ENCODE results near the gene SORCS2.
A peak's percentile ranks its signal among the peaks of the same experiment; 100 is the strongest.

Gene SORCS2

DNA sequence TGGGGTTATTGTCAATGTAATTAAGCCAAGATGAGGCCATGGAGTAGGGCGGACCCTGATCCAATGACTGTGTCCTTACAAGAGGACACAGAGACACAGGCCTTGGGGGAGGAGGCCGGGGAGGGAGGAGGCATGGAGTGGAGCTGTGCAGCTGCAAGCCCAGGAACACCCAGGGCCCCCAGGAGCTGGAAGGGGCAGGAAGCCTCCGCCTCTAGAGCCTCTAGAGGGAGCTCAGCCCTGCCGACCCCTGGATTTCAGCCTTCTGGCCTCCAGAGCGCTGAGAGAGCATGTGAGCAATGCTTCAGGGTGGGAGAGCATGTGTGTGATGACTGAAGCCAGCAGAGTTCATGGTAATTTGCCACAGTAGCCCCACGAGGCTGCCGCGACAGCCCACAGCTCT, 512.7 kb downstream of the SORCS2 start:
- no peak for DNase-seq

DNA sequence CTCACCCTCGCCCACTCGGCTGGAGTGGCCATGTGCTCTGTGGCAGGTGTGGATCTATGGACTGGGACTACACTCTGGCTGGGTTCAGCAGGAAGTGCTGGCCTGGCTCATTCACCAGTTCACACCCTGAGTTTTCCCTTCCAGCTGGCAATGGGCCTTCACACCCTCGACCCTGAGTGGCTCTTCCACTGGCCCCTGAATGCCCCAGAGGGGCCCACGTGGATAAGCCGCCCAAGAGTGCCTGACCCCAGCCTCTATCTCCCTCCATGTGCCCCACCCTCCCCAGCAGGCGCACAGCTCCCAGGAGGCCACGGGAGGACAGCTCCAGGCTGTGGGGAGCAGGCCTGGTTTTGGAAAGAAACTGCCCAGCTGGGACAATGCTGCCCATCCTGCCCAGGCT, 513.3 kb downstream of the SORCS2 start:
- DNase-seq: no peak

DNA sequence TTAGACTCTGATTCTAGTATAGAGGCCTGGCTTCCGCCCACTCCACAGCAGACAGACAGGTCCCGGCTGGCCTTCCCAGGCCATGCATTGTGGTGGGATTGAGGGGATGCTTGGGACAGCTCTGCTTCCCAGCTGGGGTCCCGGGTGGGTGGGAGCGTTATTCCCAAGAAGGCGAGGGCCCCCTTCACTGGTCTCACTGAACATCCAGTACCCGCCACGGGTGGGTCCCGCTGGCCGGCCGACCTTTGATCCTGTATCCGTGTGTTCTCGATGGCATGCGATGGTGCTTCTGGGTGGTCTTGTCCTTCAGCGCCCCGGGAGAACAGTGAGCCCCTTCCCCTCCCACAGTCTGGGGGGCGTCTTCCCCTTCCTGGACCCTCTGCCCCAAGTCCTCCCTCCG, 515.9 kb downstream of the SORCS2 start:
- no peak for DNase-seq

DNA sequence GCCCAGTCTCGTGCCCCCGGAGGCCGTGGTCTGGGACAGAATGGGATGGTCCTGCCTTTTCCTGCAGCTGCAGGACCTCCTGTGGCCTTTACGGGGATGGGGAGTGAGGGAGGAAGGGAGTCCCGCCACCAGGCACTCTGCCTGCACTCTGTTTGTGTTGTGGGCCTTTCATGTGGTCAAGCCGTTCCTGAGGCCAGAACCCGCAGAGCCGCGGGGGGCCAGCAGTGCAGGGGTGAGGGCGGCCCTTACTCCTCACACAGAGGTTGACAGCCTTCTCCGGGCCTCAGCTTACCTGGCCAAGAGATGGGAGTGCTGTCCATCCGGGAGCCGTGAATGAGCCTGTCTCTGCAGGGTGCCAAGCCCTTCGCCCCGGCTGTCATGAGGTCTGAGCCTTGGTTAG, 516.6 kb downstream of the SORCS2 start:
- DNase-seq: no peak

DNA sequence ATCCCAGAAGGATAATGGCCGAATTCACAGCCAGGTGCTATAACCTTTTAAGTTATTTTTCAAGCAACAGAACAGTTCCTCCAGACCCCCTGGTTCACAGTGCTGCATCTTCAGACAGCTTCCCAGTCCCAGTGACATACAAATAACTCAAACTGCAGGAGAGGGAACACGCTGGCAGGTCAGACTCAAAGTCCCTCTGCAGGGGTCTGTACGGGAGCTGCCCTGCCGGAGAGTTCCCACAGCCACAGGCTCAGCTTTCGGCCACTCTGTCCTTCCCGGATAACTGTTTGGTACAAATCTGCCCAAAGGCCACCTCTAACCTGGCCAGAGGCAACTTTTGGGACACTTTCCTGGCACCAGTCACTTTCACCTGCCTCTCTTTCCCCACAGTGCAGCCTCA, 517.1 kb downstream of the SORCS2 start:
- DNase-seq: no peak

DNA sequence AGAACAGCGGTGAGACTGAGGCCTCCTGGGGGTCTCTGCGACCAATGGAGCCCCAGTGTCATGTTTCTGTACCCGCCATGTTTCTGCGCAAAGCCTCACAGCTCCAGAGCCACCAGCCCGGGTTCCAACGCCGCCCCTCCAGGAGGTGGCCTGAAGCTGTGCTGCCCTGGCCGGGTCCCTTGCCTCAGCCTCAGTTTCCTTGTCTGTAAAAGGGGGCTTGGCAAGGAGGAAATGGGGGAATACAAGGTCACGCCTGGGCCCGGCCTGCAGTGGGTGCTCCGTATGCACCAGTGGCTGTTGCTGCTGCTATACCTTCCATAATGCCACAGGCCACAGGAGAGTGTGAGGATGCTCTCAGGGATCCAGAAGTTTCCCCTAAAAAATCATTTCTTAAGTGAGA, 517.8 kb downstream of the SORCS2 start:
- DNase-seq: no peak

DNA sequence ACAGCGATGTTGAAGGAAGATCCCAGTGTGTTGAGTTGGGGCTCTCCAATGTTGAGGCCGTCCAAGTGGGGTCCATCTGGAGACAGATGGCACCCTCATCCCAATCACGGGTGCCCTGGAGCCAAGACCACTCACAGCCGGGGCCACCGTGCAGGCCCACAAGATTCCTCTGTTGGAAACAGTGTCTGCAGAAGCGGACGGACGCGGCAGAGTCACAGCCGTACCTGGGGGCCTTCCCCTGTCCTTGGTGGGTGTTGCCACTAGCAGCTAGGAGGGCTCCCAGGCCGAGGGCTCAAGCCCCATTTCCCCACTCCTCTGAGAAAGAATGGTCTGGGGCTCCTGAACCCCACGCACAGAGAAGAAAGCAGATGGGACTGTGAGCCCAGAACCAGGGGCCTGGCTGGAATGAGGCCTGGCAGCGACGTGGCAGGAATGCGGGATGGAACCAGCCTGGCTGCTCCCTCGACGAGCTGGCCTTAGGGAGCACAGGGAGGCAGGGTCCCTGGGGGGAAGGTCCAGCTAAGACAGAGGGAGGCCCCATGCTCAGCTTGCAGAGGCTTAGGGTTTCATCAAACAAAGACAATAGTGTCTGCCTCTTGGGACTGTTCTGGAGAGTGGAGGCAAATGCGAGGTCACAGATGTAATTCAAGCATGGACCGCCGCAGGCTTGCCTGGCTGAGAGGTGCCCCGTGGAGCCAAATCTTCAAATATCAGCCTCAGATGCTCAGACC, 518.4 kb downstream of the SORCS2 start:
- DNase-seq: no peak

DNA sequence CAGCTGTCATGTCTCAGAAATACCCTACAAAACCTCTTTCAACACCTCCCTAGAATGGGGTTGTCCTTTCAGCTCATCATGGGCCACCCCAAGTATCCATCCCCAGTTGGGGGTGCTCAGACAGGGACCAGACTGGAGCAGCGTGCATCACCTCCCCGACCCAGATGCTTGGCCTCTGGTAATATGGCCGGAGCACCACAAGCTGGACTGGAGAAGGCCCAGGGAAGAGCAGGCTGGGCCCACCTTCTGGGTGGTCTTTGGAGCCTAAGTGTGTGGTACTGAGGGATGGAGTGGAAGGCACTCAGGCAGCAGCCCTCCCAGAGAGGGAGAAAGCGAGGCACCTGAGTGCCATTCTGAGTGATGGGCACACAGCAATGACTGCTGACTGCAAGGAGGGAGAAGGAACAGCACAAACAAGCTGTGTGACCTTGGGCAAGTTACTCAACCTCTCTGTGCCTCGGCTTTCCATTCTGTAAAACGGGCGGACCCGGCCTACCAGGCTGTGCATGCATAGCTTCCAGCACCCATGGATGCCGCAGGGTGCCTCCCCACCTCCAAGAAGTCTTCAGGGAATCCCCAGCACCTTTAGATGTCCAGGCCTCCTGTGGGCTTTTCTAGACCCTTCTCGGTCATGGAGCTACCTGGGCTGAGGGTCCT, 519.1 kb downstream of the SORCS2 start:
- no peak for DNase-seq

DNA sequence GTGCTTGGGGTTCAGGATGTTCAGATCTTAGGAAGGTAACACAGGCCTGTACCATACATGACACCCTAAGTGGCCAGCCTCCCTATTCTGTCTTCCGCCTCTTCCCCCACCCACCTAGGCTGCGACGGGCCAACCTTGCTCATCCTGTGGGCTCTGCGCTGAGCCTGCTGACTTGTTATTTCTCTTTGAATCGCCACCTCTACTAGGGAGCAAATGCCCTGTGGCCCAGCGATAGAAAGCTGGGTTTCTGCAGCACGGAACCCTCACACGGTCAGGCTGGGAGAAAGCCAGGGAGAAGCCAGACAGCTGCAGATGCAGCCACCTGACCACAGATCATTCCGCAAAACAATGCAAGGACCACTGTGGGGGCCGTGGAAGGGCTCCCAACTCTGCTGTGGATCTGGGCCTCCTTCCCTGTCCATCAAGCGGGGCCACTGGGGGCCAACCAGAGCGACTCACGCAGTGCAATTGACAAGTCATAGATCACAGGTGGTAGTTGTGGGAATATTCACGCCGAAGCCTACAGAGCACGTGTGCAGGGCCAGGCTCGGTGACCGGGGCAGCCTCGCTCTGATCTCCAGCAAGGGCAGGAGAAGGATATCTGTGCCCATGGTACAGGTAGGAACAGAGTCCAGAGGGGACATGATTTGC, 519.8 kb downstream of the SORCS2 start:
- no peak for DNase-seq

DNA sequence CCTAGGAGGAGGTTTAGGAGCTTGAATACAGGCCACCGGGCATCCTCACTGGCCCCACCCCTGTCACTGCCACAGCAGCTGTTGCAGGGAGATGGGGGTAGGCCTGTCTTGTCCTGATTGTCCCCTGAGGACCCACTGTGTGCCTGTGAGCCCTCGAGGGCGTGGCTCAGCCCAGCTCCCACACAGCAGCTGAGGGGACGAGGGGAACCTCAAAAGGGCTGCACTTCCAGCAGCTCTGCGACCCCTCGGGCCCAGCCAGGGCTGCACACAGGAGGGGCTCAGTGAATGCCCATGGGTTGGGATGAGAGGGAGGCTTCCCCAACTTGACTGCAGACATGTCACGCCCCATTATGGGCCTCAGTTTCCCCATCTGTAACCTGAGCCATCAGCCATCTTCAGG, 521.4 kb downstream of the SORCS2 start:
- DNase-seq: no peak

DNA sequence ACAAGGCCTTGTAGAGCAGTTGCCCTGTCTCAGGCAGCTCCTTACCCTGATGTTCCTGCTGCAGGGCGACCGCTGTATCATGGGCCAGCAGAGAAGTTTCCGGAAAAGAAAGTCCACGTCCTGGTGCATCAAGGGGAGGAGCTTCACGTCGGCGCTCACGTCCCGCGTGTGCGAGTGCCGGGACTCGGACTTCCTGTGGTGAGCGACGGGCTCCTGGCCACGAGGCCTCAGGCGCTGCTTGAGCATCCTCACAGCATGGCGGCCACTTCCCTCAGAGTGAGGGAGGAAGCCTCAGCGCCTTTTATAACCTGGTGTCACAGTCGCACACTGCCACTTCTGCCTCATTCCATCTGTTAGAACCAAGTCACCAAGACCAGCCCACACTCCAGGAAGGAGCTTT, 521.8 kb downstream of the SORCS2 start:
- DNase-seq: no peak

DNA sequence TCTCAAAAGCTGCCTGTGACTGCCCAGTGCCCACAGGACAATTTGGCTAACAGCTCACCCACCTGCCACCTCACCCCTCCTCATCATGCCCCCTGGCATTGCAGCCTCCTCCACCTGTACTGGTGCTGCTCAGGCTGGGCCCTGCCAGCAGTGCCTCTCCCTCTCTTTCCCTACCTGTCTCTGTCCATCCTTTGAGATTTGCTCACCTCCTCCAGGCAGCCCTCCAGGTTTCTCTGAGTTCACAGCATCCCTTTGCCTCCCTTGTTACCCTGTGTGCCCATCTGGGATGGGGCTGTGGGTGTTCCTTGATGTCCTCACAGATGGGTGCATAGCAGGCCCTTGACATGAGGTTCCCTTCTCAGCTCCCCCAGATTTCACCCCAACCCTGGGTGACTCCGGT, 522.4 kb downstream of the SORCS2 start:
- DNase-seq: no peak

DNA sequence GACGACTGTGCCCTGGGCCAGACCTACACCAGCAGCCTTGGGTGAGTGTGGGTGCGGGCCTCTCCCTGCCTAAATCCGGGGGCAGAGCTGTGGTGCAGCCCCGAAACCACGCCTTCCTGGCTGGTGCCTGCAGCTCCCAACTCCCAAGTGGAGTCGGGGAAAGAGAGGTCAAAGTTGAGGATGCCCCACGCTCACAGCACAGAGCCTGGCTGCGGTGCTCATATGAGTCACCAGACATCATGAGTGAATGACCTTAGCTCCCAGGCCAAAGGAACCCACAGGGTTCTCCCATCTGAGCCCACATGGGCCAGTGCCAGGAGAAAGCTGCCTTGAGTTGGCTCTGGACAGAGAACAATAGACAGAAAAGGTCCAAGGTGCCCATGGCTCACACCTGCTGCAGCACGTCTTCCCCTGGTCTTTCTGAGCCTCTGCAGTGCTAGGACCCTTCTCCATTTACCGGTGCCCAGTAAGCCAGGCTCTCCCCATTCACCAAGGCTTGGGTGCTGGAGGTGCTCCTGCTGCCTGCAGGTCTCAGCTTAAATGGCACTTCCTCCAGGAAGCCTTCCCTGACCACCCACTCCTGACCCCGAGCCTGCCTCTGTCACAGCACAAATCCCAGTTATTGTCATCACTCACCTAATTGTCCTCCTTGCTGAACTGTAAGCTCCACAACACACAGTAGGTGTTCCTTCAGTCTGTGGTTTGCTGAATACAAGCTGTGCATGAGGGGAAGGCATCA, 523.1 kb downstream of the SORCS2 start:
- no peak for DNase-seq

DNA sequence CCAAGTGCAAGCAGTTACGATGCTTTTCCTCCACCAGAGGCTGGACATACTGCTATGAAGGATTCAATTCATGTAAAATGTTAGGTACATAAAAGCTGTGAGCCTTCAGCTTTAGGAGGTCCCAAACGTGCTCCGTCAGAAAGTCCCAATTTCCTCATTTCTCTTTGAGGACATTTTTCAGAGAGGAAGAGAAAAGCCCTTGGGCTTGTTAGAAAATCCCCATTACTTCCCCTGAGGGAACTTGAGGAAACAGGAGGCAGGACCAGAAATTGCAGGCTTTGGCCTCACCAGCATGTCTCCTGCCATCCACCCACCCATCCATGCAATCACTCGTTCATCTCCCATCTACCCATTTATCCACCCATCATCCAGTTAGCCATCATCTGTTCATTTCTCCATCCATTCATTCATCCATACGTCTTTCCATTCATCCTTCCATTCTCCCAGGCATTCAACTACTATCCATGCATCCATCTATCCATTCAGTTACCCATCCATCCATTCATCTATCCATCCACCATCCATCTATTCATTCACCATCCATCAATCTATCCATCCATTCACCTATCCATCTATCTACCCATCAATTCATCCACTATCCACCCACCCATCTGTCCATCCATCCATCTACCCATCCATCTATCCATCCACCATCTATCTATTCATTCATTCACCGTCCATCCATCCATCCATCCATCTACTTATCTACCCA, 523.8 kb downstream of the SORCS2 start:
- no peak for DNase-seq

DNA sequence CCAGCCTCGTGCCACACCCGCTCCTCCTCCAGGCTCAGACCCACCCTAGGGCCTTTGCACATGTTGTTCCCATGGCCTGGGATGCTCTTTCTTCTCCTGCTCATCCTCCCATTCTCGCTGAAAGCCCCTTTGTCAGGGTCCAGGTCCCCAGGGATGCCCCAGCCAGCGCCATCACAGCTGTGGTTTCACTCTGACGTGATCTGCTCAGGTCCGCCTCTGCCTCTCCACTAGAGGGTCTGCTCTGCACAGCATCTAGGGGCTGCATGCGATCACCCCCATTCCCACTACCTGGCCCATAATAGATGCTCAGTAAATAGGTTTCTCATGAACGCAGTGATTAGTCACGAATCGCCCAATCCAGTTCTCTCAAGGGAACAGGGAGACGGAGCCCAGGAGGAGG, 524.8 kb downstream of the SORCS2 start:
- DNase-seq: no peak

DNA sequence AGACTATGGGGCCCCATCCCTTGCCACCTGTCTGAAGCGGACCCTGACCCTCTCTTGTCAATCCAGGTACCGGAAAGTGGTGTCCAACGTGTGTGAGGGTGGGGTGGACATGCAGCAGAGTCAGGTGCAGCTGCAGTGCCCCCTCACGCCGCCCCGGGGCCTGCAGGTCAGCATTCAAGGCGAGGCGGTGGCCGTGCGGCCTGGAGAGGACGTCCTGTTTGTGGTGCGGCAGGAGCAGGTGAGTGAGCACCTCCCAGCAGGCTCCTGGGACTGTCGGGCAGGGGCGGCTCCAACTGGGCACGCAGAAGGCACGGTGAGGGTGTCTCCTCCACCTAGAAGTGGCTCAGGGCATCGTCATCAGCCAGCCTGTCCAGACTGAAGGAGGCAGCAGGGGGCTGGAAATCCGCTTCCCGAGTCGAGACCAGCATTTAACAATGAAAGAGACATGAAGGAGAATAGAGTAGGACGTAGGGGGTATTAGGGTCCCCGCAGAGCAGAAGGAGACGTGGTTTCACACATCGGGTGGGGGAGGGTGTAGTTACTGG, 525.7 kb downstream of the SORCS2 start:
- no peak for DNase-seq

DNA sequence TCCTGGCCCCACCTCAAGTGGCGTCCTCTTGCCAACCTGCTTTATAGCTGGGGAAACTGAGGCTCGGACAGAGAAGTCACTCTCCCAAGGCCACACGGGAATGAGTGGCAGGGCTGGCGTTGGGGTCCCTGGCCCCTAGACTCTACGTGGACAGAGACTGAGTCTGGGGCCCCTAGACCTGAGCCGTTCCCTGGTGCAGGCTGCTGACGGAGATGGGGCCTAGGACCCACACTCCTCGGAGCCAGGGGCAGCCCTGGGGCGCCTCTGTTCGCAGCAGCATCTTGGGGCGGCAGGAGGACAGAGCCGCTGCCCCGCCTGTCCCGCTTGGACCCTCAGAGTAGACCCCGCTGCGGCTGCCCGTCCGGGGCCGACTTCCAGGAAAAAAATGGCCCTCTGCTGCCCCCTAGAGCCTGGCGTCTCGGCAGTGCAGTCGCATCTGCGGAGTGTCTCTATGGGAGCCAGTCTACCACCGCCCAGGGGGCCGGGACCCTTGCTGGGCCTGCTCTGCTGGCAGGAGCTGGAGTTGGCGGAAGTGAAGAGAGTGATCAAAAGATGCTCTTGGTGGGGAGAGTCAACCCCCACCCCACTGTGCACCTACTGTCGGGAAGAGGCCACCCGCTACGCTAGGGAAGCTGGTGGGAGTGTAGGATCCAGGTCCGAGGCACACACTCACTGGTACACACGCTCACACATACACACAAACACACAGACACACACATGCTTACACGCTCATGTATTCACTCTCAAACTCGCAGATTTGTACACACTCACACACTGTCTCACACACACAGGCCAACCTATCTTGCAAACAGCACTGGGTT, 527.2 kb downstream of the SORCS2 start:
- DNase-seq: peak; percentile 33

DNA sequence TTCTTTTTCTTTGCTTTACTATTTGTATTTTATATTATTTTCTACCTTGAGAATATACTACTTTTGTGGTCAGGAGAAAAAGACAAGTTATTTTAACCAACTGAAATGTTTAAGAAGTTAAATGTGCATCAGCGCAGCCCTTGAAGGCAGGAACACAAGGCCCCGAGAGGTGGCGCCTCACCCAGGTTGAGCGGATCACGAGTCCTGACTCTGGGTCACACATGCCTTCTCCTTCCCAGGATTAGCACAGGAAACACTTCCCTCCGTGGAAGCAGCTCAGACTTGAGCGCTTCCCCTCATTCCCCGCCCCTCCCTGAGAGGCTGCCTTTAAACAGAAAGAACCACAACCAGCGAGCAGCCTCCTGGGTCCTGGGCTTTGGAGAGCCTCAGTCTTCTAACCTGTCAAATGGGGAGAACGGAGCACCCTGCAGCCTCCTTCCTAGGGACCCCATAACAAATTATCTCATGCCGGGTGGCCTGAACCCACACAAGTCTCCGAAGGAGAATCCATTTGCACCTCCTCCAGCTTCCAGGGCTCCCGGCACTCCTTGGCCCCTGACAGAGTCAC, 529.7 kb downstream of the SORCS2 start:
- peak; percentile 30 for DNase-seq

DNA sequence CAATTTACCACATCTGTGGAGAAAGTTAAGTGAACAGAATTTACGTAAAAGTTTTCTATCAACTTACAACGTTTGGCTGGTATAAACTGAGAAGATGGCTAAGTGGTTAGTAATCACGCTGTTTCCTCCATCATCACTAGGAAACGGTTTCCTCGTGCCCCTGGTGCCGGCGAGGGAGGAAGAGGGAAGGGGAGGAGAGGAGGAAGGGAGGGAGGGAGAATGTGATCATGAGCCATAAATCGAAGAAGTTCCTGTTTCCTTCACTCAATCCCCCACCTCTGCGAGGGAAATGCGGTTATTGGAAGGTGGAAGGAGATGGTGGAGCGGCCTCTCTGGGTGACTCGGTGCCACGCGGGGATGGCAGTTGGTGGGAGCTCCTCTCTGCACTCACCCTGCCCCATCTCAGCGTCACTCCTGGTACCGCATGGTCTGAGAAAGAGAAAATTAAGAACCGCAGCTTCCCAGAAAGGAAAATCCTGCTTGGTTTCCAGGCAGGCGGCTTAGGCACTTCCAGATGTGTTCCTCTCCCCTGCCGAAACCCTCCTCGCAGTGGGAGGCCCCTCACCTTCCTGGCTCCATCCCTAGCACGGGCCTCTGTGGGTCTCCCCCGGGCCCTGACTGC, 530.5 kb downstream of the SORCS2 start:
- peak; percentile 55 for DNase-seq

DNA sequence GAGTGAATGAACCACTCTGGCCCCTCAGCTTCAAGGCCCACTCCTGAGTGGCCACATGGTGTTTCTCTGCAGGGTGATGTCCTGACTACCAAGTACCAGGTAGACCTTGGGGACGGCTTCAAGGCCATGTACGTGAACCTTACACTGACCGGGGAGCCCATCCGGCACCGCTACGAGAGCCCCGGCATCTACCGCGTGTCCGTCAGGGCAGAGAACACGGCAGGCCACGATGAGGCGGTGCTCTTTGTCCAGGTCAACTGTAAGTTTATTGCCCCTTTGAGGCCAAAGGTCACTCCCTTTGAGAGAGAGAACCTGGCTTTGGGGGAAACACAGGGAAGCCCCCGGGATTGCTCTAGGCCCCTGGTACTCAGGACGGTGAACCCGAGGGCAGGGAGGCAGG, 531.3 kb downstream of the SORCS2 start:
- DNase-seq: no peak

DNA sequence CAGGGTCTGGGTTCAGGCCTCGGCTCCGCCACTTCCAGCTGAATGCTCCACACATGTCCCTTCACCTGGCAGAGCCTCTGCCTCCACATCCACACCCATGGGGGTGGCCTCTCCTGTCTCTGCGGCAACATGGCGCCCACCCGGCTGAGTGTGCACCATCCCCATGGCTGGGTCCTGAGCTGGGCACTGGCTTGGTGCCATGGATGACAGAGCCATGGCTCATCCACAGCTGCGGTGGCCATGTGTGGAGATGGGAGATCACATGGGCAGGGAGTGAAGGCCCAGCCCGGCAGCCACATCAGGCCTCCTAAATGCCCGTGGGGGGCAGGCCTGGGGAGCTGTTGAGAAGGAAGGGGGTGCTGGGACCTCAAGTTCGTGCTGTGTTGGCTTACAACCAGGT, 533.6 kb downstream of the SORCS2 start:
- DNase-seq: peak; percentile 43

Measured in fibroblast of skin of right quadriceps (primary cell).